ENCODE measurements around the gene CFAP45.

Gene CFAP45

GRCh38 chr1:159823406-159823805 is 76.6 kb downstream of the CFAP45 start:
- peak; percentile 35 to 54 for DNase-seq
